Vagina (tissue), 2 donors: ENCODE measurements around the gene SPINT4.
"Not testable (repeated sequence)": the region's sequence is repeated elsewhere in the genome, so short reads cannot be mapped to it uniquely, and the experiment has no call there.

Experiments used
- CTCF ChIP-seq, 3 experiments: fragments of 450-650 bp in 2 of 3; fragments of 200-600 bp in 1 of 3; sonication (generic) in 1 of 3; IDR thresholded peaks; one replicate each; pipeline ENCODE4 v1.5.1; 2017 to 2019; ENCODE audit warnings: antibody characterized with exemption in 3 of 3, mild to moderate bottlenecking in 2 of 3, moderate library complexity in 2 of 3
- POLR2A ChIP-seq, 2 donors: fragments of 450-650 bp; IDR thresholded peaks; one replicate each; pipeline ENCODE4 v1.6.1; 2017; ENCODE audit warnings: antibody characterized with exemption in 2 of 2, mild to moderate bottlenecking in 2 of 2, moderate library complexity in 2 of 2
- POLR2AphosphoS5 ChIP-seq, 2 donors: sonication (generic); formaldehyde crosslinking; IDR thresholded peaks; one replicate each; pipeline ENCODE4 v1.9.0; 2017; ENCODE audit warnings: antibody characterized with exemption in 2 of 2, mild to moderate bottlenecking in 2 of 2, low read depth in 1 of 2; ENCODE audit not compliant: insufficient read depth in 1 of 2

DNA sequence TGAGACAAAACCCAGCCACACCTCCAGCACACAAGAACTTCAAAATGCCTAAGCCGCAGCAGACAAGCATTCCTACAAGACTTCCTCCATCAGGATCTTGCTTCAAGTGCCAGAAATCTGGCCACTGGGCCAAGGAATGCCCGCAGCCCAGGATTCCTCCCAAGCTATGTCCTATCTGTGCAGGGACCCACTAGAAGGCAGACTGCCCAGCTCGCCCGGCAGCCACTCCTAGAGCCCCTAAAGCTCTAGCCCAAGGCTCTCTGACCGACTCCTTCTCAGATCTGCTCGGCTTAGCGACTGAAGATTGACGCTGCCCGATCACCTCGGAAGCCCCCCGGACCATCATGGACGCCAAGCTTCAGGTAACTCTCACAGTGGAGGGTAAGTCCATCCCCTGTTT, 39.8 kb downstream of the SPINT4 start:
- not testable (repeated sequence) for TF ChIP-seq CTCF (IDR thresholded peaks at IDR 0.05); POLR2AphosphoS5 (IDR thresholded peaks at IDR 0.05; ENCODE audit: insufficient read depth in 1 of 2, low read depth in 1 of 2); POLR2A (IDR thresholded peaks at IDR 0.05)
